OCI-LY7 (cell line): ENCODE data around the gene CD74. TPM values are rescaled to one million over a fixed set of nuclear protein-coding genes. Genes with fewer than 3 reads are reported as not detected.

Experiments used
- BruUV-seq: library from RNA; stranded (reverse); fragments of 400-500 nt; replicated peaks from 2 replicates; lab custom pipeline; 2021; lab: Mats Ljungman, UMichigan
- CTCF ChIA-PET: fragments of 300-600 bp; sonication (Branson Sonifier 250); formaldehyde crosslinking; loops from one replicate; lab custom pipeline; 2022; ENCODE audit warnings: antibody characterized with exemption; ENCODE audit not compliant: unreplicated experiment; lab: Charles Lee
- POLR2A ChIA-PET: fragments of 300-600 bp; sonication (Branson Sonifier 250); formaldehyde crosslinking; loops from one replicate; lab custom pipeline; 2022; ENCODE audit warnings: antibody characterized with exemption; lab: Charles Lee
- DNase-seq: peaks from one replicate; pipeline ENCODE4 v3.0.0-alpha.2; 2015; ENCODE audit warnings: low spot score
- H2AFZ ChIP-seq: fragments of 200-600 bp; sonication (generic), shearing (Covaris generic); 2 replicates; pipeline ENCODE4 v1.6.1; 2014; ENCODE audit warnings: mild to moderate bottlenecking, antibody characterized with exemption, low read length, moderate library complexity
- H3K27ac ChIP-seq: fragments of 200-600 bp; sonication (generic); 2 replicates; pipeline ENCODE4 v1.5.1; 2014; ENCODE audit warnings: mixed run types, low read depth, mild to moderate bottlenecking, moderate library complexity, low read length, inconsistent platforms; ENCODE audit not compliant: poor library complexity, severe bottlenecking
- H3K36me3 ChIP-seq: fragments of 200-600 bp; sonication (generic); 2 replicates; pipeline ENCODE4 v1.6.1; 2014; ENCODE audit warnings: mild to moderate bottlenecking, antibody characterized with exemption, low read length, moderate library complexity, mixed read lengths; ENCODE audit not compliant: insufficient read depth
- H3K4me1 ChIP-seq: fragments of 200-600 bp; sonication (generic); 2 replicates; pipeline ENCODE4 v1.5.1; 2014; ENCODE audit warnings: mild to moderate bottlenecking, low read length; ENCODE audit not compliant: insufficient read depth, poor library complexity, severe bottlenecking
- H3K4me2 ChIP-seq: fragments of 200-600 bp; sonication (generic); 2 replicates; pipeline ENCODE4 v1.6.1; 2014; ENCODE audit warnings: mild to moderate bottlenecking, low read length
- H3K4me3 ChIP-seq: fragments of 200-600 bp; sonication (generic); 2 replicates; pipeline ENCODE4 v1.5.1; 2014; ENCODE audit warnings: mild to moderate bottlenecking, low read depth, low read length; ENCODE audit not compliant: poor library complexity, severe bottlenecking
- H3K79me2 ChIP-seq: fragments of 200-600 bp; sonication (generic); 2 replicates; pipeline ENCODE4 v1.6.1; 2016; ENCODE audit warnings: low read depth, mild to moderate bottlenecking, low read length, moderate library complexity, mixed read lengths; ENCODE audit not compliant: insufficient read depth
- H3K9me2 ChIP-seq: fragments of 200-600 bp; sonication (generic); 2 replicates; pipeline ENCODE4 v1.6.1; 2016; ENCODE audit warnings: mild to moderate bottlenecking, low read length, mixed read lengths; ENCODE audit not compliant: insufficient read depth
- H3K9me3 ChIP-seq: fragments of 200-600 bp; sonication (generic); 2 replicates; pipeline ENCODE4 v1.6.1; 2014; ENCODE audit warnings: mild to moderate bottlenecking, mixed run types, low read length, mixed read lengths
- H4K20me1 ChIP-seq: fragments of 200-600 bp; sonication (generic); 2 replicates; pipeline ENCODE4 v1.6.1; 2014; ENCODE audit warnings: mild to moderate bottlenecking, antibody characterized with exemption, low read length, moderate library complexity, mixed read lengths; ENCODE audit not compliant: insufficient read depth
- CTCF ChIP-seq: fragments of 200-600 bp; sonication (generic); conservative IDR thresholded peaks from 2 replicates; pipeline ENCODE4 v1.5.1; 2014; ENCODE audit warnings: mild to moderate bottlenecking, antibody characterized with exemption, low read length, moderate library complexity, mixed read lengths
- EZH2phosphoT487 ChIP-seq: fragments of 200-600 bp; sonication (generic); IDR thresholded peaks from 2 replicates; pipeline ENCODE4 v1.6.1; 2018; ENCODE audit warnings: low read depth, borderline replicate concordance, mild to moderate bottlenecking, mixed run types, antibody characterized with exemption, low read length, moderate library complexity, mixed read lengths
- intact Hi-C: fragments of 100-400 bp; cut with micrococcal nuclease; formaldehyde crosslinking; loops from one replicate; pipeline ENCODE4 v1.10.0; 2022; ENCODE audit not compliant: unreplicated experiment
- total RNA-seq, 2 experiments: library from RNA; depleted of rRNA in 1 of 2; stranded (reverse); fragments of >200 nt in 1 of 2; shearing (Covaris generic) in 1 of 2; gene quantifications; 2 replicates each; pipeline ENCODE4 v1.2.3, GENCODE V29; 2014 to 2022

The CD74 gene
- total RNA-seq, 2 experiments from 2014 or later: 1,759 to 3,686 TPM

- Histone ChIP-seq H2AFZ (no peak overlapping the region), H3K79me2 (peaks cover 30% of the 10 kb centered on the region), H4K20me1 (peaks cover 11% of the 10 kb centered on the region; the same call in 1 of the 2 replicates), H3K9me3 (no peaks in the 10 kb centered on the region), H3K4me2 (no peak overlapping the region), H3K36me3 (peaks cover 18% of the 10 kb centered on the region), H3K9me2 (no peaks in the 10 kb centered on the region), H3K4me1 (peaks cover 44% of the 10 kb centered on the region), H3K27ac (no peak overlapping the region), H3K4me3 (no peak overlapping the region)
- no TSS peak for BruUV-seq
- ChIA-PET CTCF (no interaction called here), POLR2A (interaction anchor here (0.8 kb wide), 1 partner anchor 18 kb away, joined by 4 read pairs; no protein-coding TSS in a partner anchor)
- DNase-seq: no peak
- intact Hi-C loops: loop anchor here (2.0 to 5.0 kb wide), 2 partner anchors 93 to 347 kb away; partner anchors contain the start of genes RBM22 and RPS14
- no peak for TF ChIP-seq EZH2phosphoT487
- TF ChIP-seq CTCF: no peak
Measured at GRCh38 chr5:150355791-150356190, 56.9 kb downstream of the CD74 start.

GRCh38 chr5:150353032-150353675 is 59.6 kb downstream of the CD74 start:
- no peak overlapping the region for H3K4me2 ChIP-seq
- no TSS peak for BruUV-seq
- H4K20me1 ChIP-seq: no peaks in the 10 kb centered on the region
- no peak overlapping the region for H2AFZ ChIP-seq
- CTCF ChIA-PET: no interaction called here
- no peaks in the 10 kb centered on the region for H3K9me2 ChIP-seq
- intact Hi-C loops: no loop called here
- peaks cover 4% of the 10 kb centered on the region for H3K79me2 ChIP-seq
- H3K4me1 ChIP-seq: peaks cover 29% of the 10 kb centered on the region
- no peak overlapping the region for H3K27ac ChIP-seq
- TF ChIP-seq CTCF: no peak
- no peak for TF ChIP-seq EZH2phosphoT487
- POLR2A ChIA-PET: no interaction called here
- H3K9me3 ChIP-seq: no peaks in the 10 kb centered on the region
- DNase-seq: no peak
- no peak overlapping the region for H3K4me3 ChIP-seq
- no peaks in the 10 kb centered on the region for H3K36me3 ChIP-seq
